ENCODE data around the gene LAMA1. TPM values are rescaled to one million over a fixed set of nuclear protein-coding genes. Genes with fewer than 3 reads are reported as not detected.

Gene LAMA1
- total RNA-seq, 1 experiment from 2014 or later, result 129 TPM

DNA sequence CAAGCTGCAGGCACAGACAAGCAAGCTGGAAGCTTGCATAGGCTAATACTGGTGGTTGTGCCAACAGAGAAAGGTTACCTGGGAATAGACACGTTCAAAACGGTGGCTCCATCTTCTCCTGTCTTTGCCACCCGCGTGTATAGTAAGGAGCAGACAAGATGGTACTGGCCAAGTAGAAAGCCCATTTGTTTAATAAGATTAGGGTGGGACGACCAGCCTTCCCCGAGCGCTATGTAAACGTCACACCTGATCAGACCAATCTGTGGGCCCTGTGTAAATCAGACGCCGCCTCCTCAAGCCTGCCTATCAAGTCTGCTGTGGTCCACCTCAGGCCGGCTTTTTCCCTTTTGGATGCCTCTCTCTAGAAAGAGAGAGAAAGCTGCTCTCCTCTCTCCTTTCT, 189.2 kb downstream of the LAMA1 start:
- Histone ChIP-seq H3K4me1 (peaks cover 54% of the 10 kb centered on the region), H3K4me3 (ENCODE audit: low read depth, low read length) (peak overlapping the region; percentile 55), H3K9me3 (no peaks in the 10 kb centered on the region), H3K27me3 (replicated peaks; ENCODE audit: control insufficient read depth, insufficient read depth, low read length) (no peaks in the 10 kb centered on the region), H3K36me3 (ENCODE audit: control insufficient read depth, insufficient read depth, low read length) (no peaks in the 10 kb centered on the region)
- CTCF ChIA-PET, result interaction anchor here (1.0 kb wide), 1 partner anchor 249 kb away, joined by 4 read pairs; no protein-coding TSS in a partner anchor
- no peak for DNase-seq
- H3K27me3 Mint-ChIP-seq (ENCODE audit: insufficient read depth, unreplicated experiment), result no peaks in the 10 kb centered on the region
- H3K9me3 Mint-ChIP-seq (ENCODE audit: unreplicated experiment), result no peaks in the 10 kb centered on the region
- H3K36me3 Mint-ChIP-seq (ENCODE audit: insufficient read depth, unreplicated experiment), result peaks cover 43% of the 10 kb centered on the region
- intact Hi-C loops (cut with micrococcal nuclease; ENCODE audit: unreplicated experiment), result loop anchor here (2.0 kb wide), 1 partner anchor 72 kb away; no protein-coding TSS in a partner anchor
- TF ChIP-seq, protein P1, sequence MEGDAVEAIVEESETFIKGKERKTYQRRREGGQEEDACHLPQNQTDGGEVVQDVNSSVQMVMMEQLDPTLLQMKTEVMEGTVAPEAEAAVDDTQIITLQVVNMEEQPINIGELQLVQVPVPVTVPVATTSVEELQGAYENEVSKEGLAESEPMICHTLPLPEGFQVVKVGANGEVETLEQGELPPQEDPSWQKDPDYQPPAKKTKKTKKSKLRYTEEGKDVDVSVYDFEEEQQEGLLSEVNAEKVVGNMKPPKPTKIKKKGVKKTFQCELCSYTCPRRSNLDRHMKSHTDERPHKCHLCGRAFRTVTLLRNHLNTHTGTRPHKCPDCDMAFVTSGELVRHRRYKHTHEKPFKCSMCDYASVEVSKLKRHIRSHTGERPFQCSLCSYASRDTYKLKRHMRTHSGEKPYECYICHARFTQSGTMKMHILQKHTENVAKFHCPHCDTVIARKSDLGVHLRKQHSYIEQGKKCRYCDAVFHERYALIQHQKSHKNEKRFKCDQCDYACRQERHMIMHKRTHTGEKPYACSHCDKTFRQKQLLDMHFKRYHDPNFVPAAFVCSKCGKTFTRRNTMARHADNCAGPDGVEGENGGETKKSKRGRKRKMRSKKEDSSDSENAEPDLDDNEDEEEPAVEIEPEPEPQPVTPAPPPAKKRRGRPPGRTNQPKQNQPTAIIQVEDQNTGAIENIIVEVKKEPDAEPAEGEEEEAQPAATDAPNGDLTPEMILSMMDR (IDR thresholded peaks at IDR 0.05; ENCODE audit: insufficient read depth in 1 of 2, low read depth in 1 of 2, low read length in 1 of 2, severe bottlenecking in 1 of 2, unreplicated experiment in 1 of 2), result no peak
- BruUV-seq (replicated peaks), result TSS peak; percentile 28
- peak overlapping the region; percentile 66 for H3K27ac Mint-ChIP-seq (ENCODE audit: unreplicated experiment)
- peaks cover 41% of the 10 kb centered on the region for H3K4me1 Mint-ChIP-seq (ENCODE audit: low read depth, unreplicated experiment)
- peak overlapping the region; percentile 90 for H3K4me3 Mint-ChIP-seq (ENCODE audit: unreplicated experiment)
- POLR2A ChIA-PET, result no interaction called here

DNA sequence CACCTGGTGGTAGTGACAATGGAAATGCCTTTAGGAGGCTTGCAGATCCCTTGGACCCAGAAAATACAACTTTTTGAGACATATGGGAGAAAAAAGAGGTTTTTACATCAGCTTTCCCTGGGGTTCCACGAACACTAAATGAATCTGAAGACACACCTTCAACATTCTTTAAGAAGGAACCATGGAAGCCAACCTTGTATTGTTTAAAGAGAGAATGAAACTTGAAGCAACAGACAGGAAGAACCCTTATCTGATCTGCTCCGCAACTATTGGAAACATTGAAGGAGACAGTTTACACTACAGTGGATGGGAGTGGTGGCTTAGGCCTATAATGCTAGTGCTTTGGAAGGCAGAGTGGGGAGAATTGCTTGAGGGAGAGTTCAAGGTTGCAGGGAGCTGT, 190.4 kb downstream of the LAMA1 start:
- Histone ChIP-seq H3K4me1 (peaks cover 64% of the 10 kb centered on the region), H3K4me3 (ENCODE audit: low read depth, low read length) (no peak overlapping the region), H3K9me3 (no peaks in the 10 kb centered on the region), H3K36me3 (ENCODE audit: control insufficient read depth, insufficient read depth, low read length) (no peaks in the 10 kb centered on the region), H3K27me3 (replicated peaks; ENCODE audit: control insufficient read depth, insufficient read depth, low read length) (no peaks in the 10 kb centered on the region)
- Mint-ChIP-seq H3K27me3 (ENCODE audit: insufficient read depth, unreplicated experiment) (no peaks in the 10 kb centered on the region), H3K9me3 (ENCODE audit: unreplicated experiment) (no peaks in the 10 kb centered on the region), H3K36me3 (ENCODE audit: insufficient read depth, unreplicated experiment) (peaks cover 47% of the 10 kb centered on the region), H3K27ac (ENCODE audit: unreplicated experiment) (no peak overlapping the region), H3K4me3 (ENCODE audit: unreplicated experiment) (peak overlapping the region; percentile 46), H3K4me1 (ENCODE audit: low read depth, unreplicated experiment) (peaks cover 45% of the 10 kb centered on the region)
- ChIA-PET CTCF (no interaction called here), POLR2A (no interaction called here)
- intact Hi-C loops (cut with micrococcal nuclease; ENCODE audit: unreplicated experiment), result no loop called here
- no TSS peak for BruUV-seq (replicated peaks)
- TF ChIP-seq, protein P1 (IDR thresholded peaks at IDR 0.05; ENCODE audit: insufficient read depth in 1 of 2, low read depth in 1 of 2, low read length in 1 of 2, severe bottlenecking in 1 of 2, unreplicated experiment in 1 of 2), result no peak
- no peak for DNase-seq

- ChIA-PET POLR2A (interaction anchor here (0.6 kb wide), 1 partner anchor 142 kb away, joined by 6 read pairs; no protein-coding TSS in a partner anchor), CTCF (interaction anchor here (1.0 to 1.4 kb wide), 3 partner anchors 99 to 254 kb away, joined by 3 read pairs; no protein-coding TSS in a partner anchor)
- H3K4me3 Mint-ChIP-seq (ENCODE audit: unreplicated experiment), result peak overlapping the region; percentile 14
- Histone ChIP-seq H3K4me3 (ENCODE audit: low read depth, low read length) (no peak overlapping the region), H3K4me1 (peaks cover 64% of the 10 kb centered on the region), H3K27me3 (replicated peaks; ENCODE audit: control insufficient read depth, insufficient read depth, low read length) (no peaks in the 10 kb centered on the region), H3K36me3 (ENCODE audit: control insufficient read depth, insufficient read depth, low read length) (no peaks in the 10 kb centered on the region), H3K9me3 (no peaks in the 10 kb centered on the region)
- H3K27me3 Mint-ChIP-seq (ENCODE audit: insufficient read depth, unreplicated experiment), result no peaks in the 10 kb centered on the region
- H3K4me1 Mint-ChIP-seq (ENCODE audit: low read depth, unreplicated experiment), result peaks cover 33% of the 10 kb centered on the region
- no peaks in the 10 kb centered on the region for H3K9me3 Mint-ChIP-seq (ENCODE audit: unreplicated experiment)
- H3K36me3 Mint-ChIP-seq (ENCODE audit: insufficient read depth, unreplicated experiment), result peaks cover 55% of the 10 kb centered on the region
- BruUV-seq (replicated peaks), result no TSS peak
- peak; percentile 52 to 55 for DNase-seq
- TF ChIP-seq, protein P1 (IDR thresholded peaks at IDR 0.05; ENCODE audit: insufficient read depth in 1 of 2, low read depth in 1 of 2, low read length in 1 of 2, severe bottlenecking in 1 of 2, unreplicated experiment in 1 of 2), result no peak
- intact Hi-C loops (cut with micrococcal nuclease; ENCODE audit: unreplicated experiment), result loop anchor here (5.0 kb wide), 2 partner anchors 59 to 274 kb away; no protein-coding TSS in a partner anchor
- peak overlapping the region; percentile 66 for H3K27ac Mint-ChIP-seq (ENCODE audit: unreplicated experiment)
These were observed 194.4 kb downstream of the LAMA1 start for GRCh38 chr18:6923220-6923619.

Measured in Caco-2 (cell line).